CD4-positive, alpha-beta T cell treated with Interferon gamma for 1 hour (primary cell): ENCODE results near the gene CFAP157.

Experiments used
- DNase-seq: peaks from one replicate; pipeline ENCODE4 v3.0.0-alpha.2; 2020

The CFAP157 gene

DNA sequence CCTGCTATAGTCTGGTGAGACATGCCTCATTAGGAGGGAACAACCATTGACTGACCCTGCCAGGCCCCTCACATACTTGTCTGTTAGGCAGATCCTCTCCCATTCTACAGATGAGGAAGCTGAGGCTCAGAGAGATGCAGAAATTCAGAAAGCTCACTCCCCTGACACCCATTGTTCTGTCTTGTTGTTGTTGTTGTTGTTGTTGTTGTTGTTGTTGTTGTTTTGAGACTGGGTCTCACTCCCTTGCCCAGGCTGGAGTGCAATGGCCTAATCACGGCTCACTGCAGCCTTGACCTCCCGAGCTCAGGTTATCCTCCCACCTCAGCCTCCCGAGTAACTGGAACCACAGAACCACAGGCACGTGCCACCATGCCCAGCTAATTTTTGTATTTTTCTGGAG lies 13.1 kb upstream of the CFAP157 start:
- no peak for DNase-seq

DNA sequence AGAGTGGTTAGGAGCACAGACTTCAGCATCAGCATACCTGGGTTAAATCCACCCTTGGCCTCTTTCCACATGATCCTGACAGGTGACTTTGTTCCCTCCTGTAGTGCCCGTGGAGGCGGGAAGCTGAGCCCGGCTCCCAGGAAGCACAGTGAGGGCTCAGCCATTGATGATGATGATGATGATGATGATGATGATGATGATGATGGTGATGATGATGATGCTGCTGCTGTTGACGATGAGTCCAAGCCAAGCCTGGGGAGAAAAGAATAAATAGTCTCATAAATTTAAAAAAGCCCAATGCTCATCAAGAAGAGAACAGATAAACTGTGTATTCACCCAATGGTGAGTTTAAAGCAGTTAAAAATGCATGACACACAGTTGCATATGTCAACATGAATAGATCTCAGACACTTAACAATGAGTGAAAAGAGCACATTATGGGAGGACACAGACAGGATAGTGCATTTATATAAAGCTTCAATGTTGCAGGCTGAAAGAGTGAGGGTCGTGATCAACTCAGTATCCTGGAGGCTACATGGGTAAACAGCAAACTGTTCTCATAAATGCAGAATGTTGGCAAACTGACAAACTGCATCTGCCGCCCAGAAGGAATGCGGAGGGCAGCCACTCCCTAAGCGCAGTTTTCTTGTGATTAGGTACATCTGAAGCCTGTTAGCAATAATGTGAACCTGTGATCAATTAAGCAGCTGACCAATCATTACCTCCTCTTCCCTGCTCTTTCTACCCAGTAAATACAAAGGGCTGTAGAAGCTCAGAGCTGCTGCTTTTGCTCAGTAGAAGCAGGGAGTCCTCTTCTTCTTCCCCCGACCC lies 11.7 kb upstream of the CFAP157 start:
- DNase-seq: no peak

DNA sequence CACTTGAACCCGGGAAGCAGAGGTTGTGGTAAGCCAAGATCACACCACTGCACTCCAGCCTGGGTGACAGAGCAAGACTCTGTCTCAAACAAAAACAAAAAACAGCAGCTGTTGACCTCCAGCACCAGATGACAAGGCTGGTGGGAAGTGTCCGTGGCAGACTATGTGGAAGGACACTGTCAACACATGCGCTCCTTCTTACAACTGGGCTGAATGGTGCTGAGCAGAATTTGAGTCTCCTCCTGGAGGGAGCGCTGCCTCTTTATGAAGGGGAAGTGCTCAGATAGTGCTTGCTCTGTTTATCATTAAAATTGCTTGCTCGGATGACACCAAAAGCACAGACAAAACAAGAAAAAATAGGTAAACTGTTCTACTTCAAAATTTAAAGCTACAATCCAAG lies 9.2 kb upstream of the CFAP157 start:
- no peak for DNase-seq

DNA sequence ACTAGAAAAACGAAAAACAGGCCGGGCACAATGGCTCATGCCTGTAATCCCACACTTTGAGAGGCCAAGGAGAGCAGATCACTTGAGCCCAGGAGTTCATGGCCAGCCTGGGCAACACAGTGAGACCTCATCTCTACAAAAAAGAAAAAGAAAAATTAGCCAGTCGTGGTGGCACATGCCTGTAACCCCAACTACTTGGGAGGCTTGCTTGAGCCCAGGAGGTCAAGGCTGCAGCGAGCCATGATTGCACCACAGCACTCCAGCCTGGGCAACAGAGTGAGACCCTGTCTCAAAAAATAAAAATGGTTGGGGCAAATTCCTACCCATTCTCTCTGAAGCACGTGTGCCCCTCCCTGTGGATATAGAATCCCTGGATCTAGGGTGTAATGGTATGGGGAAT lies 8.4 kb upstream of the CFAP157 start:
- DNase-seq: no peak

DNA sequence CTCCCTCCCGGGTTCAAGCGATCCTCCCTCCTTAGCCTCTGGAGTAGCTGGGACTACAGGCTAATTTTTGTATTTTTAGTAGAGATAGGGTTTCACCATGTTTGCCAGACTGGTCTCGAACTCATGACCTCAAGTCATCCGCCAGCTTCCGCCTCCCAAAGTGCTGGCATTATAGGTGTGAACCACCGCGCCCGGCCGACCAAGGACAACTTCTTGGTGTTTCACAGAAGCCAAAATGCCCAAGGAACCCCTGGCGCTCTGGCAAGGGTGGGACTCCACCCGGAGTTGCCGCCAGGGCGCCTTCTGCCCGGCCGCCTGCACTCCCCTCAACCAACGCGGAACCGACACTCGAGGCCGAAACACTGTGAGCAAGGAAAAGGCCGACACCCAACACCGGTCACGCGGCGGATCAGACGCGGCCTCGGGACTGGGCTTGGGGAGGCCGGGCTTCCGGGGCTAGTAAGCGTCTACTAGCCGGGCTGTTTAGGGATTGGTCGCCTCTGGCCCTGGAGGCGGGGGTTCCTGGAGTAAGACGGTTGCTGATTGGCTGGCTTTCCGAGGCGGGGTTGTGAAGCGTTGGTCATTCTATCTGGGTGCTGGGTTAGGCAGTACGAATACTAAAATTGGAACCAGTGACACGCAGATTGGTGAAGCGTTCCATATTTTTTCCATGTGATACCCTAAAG lies 7.7 kb upstream of the CFAP157 start:
- DNase-seq: peak; percentile 92

DNA sequence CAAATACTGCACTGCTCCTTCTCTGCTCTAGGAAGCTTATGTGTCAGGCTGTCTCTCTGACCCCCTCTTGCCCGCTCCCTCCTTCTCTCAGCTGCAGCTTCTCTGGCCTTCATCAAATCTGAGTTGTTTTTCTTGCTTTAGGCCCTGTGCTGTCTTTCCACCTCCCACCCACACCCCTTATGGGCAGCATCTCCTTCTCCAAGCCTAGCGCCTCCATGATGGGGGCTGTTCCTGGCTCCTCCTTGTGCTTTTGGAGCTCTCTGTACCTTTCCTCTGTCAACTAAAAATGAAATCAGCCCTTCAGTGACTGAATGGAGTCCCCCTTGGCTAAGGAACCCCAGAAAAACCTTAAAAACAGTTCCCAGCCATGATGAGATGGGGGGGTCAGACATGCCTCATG lies 6.6 kb upstream of the CFAP157 start:
- DNase-seq: no peak

DNA sequence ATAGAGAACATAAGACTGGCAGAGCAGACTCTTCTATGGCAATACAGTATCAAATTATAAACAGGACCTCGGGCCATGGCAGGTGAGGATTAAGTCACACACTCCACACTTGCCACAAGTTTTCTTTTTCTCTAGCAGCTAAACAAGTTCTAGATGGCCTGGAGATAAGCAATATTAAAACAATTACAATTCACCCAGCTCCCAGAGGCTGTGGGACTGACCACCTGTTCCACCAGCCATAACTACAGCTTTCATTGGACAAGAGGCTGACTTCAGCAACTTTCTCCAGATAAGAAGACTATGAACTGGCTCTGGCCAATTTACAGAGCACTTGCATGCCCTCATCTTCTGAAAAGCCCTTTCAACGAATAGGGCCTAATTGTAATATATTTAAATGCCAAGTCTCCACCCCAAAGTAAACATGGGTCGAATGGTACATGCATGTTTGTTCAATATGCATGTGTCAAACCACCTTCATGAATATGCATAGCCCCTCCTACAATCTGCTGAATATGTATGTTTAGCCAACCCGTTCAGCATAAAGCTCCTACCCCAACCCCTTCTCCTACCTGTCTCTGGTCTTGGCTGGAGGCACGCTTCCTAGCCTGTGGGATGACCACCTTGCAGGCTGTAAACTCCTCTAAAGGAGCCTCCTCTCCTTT lies 6.1 kb upstream of the CFAP157 start:
- no peak for DNase-seq

DNA sequence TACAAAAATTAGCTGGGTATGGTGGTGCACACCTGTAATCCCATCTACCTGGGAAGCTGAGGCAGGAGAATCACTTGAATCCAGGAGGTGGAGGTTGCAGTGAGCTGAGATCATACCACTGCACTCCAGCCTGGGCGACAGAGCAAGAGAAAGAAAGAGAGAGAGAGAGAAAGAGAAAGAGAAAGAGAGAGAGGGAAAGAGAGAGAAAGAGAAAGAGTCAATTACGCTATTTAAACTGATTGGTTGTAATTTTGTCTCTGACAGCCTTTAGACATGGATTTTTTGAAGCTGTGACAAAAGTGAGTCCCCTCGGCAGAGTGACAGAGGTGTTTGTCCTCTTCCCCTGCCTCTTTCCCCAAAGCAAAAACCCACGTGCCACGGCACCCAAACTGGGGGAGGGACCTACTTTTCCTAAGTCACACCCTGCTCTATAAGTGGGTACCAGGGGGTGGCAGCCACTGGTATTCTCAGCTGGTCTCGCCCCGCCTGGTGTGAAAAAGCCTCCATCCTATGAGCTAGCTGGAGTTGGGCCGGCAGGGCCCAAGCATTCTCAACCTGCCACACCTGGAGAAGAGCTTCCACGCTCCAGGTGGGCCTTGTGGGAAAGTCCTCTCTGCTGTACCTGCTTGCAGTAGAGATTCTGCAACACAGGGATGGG lies 3.4 kb upstream of the CFAP157 start:
- DNase-seq: no peak

DNA sequence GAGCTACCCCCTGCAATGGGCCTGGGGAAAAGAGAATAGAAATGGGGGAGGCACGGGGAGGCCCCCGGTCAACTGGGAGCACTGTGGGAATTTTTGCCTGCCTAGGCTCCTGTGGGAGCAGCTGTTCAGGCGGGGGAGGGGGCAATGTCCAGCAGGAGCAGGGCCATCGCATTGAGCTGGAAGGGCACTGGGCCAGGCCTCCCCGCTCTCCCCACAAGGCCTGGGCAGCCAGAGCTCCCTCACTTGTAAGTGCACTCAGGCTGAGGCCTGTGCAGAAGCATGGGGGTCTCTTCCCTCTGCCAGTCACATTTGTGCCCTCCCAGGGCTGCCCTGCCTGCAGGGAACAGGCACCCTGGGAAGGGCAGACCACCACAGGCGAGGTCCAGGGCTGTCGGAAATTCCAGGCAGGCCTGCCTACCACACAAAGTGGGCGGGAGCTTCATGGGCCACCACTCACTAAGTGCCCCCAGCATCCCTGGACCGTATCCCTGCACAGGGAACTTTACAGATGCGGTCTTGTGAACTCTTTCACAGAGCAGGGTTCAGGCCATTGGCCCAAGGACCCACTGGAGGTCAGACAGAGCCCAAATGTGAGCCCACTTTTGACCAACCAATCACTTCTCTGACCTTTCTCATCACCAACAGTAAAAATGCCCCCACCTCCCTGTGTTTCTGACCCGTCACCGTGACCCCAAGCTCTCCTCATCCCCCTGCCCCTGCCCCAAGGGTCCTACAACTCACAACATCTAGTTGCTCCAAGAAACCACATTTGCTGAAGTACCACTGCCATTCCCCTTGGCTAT lies 1.0 kb upstream of the CFAP157 start:
- DNase-seq: no peak

DNA sequence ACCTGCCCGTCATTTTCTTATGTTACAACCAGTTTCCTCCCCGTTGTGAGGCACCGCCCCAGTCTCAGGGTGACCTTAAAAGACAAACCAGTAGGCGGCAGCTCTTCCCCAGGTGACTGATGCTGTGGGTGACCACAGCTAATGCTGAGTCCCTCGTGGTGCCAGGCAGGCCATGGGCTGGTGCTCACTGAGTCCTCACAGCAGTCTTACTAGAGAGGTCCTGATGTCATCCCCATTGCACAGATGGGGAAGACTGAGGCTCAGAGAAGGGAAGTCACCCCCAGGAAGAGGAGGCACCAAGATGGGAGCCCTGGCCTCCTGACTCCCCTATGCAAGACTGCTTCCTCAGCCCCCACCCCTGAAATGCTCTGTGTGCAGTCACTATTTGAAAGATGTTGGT lies 978 bp downstream of the CFAP157 start:
- peak; percentile 43 for DNase-seq

DNA sequence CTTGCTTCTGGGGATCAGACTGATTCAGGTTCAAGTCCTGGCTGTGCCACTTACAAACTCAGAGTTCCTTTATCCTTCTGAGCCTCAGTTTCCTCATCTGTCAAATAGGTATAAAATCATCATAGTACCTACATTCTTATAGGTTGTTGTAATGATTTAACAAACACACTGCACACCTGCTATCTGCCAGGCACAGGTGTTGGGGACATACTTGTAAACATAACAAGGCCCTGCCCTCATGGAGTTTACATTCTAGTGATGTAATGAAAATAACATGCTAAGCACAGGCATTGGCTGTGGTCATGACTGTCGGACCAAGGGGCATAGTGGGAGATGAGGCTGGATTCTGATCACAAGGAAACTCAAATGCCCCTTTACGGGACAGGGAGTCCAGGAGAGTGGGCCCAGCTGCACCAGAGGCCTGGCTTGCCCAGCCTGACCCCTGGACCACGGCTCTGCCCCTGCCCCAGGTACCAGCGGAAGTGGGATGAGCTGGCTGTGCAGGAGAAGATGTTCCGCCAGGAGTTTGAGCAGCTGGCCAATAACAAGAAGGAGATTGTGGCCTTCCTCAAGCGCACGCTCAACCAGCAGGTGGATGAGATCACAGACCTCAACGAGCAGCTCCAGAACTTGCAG lies 2.3 kb downstream of the CFAP157 start:
- no peak for DNase-seq

DNA sequence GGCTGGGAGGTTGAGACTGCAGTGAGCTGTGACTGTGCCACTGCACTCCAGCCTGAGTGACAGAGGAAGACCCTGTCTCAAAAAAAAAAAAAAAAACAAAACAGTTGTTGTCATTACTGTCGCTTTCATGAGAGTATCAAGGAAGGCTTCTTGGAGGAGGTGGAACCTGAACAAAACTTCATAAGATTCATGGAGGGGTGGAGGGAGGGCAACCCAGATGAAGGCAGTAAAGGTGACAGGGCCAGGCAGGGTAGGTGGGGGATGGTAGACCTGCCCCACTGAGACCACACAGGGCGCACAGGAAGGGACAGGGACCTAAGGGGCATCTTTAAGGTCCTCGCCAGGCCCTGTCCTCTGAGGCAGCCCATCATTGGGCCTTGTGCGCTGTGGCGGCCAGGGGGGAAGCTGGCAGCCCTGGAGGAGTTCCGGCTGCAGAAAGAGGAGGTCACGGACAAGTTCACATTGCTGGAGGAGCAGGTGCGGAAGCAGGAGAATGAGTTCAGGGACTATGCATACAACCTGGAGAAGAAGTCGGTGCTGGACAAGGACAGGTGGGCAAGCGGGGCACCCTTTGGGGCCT lies 3.5 kb downstream of the CFAP157 start:
- no peak for DNase-seq

DNA sequence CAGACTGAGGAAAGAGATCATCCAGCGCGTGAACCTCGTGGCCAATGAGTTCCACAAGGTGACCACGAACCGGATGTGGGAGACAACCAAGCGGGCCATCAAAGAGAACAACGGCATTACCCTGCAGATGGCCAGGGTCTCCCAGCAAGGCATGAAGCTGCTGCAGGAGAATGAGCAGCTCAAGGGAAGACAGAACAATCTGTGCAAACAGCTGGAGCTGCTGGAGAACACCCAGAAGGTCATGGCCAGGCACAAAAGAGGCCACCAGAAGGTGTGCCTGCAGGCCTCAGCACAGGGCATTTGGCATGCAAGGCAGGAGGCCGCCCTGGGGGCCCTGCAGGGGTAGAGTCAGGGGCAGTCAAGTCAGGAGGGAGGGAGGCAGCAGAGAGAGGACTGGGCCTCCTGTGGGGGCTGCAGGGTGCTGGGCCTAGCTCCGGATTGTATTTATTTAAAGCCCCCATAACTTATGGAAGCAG lies 4.5 kb downstream of the CFAP157 start:
- DNase-seq: no peak

DNA sequence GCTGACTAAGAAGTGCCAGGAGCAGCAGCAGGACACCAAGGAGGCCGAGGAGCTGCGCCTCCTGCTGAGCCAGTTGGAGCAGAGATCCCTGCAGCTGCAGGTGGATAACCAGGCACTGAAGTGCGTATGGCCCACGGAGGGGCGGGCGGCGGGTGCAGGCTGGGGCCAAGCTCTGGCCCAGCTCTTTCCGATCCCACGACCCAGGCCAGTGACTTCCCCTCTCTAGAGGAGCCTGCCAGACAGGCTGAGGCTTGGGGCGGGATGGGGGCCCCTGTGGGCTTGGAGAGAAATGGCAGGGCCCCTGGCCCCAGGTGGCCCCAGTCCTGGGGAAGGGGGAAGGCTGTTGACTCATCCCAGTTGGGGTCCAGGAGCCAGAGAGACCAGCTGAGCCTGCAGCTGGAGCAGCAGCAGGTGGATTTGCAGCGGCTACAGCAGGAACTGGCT lies 5.1 kb downstream of the CFAP157 start:
- DNase-seq: no peak

DNA sequence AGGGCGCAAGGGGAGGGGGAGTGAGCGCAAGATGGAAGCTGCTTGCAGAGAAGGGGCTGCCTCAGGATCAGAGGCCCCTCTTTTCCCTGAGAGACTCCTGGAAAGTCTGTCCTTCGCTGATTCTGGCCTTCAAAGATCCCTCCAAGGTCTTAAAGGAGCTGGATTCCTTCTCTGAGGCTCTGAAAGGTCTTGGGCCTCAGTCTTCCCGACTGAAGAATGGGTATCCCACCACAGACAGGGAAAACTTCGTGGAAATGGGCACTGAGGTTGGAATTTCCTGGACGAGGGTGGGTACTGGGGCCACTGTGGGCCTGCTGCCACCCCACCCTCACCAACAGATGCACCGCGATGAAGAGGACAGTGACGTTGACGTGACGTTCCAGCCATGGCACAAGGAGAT lies 5.6 kb downstream of the CFAP157 start:
- no peak for DNase-seq

DNA sequence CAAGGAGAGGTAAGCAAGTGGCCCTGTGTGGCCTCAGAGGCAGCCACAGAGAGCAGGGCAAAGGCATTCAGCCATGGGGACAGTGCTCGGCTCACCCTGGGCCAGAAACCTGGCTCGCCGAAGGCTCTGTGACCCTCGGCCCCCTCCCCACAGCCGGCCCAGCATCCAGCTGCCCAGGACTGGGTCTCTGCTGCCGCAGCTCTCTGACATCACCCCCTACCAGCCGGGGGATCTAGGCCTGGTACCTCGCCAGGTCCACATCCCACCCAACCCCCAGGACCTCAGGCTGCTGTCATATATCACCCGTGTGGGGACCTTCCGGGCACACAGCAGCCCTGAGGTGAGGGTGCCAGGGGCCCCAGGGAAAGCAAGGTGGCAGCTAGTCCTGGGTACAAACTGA lies 6.1 kb downstream of the CFAP157 start:
- DNase-seq: no peak

DNA sequence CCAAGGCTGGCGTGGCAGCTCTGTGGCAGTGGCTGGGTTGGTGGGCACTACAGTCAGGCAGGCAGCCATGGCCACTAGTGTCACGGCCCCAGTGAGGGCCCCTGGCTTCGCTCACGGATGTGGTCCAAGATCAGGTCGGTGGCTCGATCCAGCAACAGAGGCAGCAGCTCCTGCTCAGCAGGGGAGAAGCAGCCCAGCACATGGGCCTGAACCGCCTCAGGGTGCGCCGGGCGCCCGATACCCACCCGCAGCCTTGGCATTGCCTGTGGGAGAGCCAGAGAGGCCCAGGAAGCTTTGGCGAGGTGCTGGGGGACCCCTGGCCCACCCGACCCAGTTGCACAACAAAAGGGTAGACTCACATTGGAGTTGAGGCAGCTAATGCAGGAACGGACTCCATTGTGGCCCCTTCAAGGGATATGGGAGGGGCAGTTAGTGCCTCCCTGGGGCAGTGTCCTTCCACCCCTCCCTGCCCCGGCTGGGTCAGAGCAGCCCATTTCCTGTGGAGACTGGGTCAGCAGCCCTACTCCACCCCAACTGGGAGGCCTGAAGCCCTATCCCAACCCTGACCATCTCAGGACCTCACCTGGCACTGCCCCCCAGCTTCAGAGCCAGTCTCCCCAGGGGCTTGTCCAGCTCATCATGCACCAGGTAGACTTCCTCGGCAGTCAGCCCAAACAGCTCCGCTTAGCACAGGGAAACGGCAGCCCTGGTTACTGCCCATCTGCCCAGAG lies 7.4 kb downstream of the CFAP157 start:
- no peak for DNase-seq

DNA sequence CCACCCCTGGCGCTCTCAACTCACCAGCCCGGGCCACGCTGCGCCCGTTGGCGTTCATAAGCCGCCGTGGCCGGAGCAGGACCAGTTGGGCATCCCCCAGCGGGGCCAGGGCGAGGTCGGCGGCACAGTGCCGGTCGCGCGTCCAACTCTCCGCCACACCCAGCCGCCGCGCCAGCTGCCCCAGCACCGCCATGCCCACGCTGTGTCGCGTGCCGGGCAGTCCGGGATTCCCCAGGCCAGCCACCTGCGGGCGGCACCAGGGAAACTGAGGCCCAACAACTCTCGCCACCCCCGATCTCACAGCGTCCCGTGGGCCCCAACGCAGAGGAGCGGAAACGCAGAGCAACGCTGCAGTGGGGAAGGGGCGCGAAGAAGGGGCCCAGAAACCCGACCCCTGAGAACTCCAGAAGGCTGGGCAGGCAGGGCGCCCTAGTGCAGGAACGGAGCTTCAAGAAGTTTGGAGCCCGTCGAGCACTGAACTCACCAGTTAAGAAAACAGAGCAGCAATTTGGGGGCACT lies 8.2 kb downstream of the CFAP157 start:
- no peak for DNase-seq

DNA sequence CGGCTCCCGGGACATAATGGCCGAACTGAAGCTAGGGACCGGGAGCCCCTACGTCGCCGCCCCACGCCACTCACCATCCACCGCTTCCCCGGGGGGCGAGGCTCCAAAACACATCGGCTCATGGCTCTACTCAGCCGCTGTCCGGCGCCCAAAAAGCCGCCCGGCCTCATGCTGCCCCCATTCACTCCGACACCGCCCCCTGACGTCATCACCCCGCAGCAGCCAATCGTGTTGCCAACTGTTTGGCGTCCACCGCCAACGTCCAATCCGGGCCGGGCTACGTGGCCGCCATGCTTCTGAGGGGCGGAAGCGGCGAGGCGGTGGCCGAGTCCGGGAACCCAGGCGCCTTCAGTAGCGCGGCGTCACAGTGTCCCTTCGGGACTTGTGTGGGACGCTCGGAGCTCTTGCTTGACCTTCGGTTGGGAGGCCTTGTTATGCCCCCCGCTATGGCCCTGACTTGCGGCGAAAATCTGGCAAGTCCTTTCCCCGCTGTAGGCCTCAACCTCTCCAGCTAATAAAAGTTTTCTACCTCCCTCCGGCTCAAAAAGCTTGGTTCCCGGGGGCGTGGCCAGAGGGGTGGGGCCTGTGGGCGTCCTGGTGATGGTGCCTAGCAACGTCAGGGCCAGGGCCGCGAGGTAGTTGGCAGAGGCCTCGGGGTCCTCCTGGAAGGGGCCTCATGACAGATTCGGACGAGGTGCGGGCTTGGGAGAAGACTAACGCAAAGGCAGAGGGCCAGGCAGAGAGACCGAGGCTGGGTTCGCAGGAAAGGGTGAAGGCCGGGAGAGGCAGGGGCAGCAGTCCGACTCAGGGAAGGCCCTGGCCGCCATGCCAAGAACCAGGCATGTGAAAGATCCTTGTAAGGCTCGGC lies 8.9 kb downstream of the CFAP157 start, which contains the start of the genes PTRH1 and TTC16:
PTRH1 (minus strand) TSS at position 194 of the 868 bp plus-strand sequence; CDS start at position 170, 24 bp downstream.
TTC16 (plus strand) TSS at position 610 of the 868 bp plus-strand sequence; CDS start at position 677, 67 bp downstream.
- peak; percentile 93 for DNase-seq
